ENCODE measurements around the gene HSD17B1.

DNA sequence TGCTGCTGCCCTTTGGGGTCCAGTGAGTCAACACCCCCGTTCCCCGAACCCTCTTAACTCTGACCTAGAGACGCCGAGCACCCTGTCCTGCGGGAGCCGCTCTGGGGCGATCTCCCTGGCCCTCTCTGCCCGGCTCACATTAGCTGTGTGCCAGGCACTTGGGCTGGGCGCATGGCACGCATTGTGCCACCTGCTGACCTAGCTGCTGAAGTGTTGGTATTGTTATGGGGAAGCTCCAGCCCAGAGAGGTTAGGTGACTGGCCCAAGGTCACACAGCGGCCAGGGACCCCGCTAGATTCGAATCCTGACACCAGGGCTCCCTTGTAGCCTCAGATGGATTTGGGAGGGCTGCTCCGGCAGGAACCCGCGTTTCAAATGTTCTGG lies 1.1 kb downstream of the HSD17B1 start:
- TF ChIP-seq, protein P1, sequence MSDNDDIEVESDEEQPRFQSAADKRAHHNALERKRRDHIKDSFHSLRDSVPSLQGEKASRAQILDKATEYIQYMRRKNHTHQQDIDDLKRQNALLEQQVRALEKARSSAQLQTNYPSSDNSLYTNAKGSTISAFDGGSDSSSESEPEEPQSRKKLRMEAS (CRISPR knock-in tag; IDR thresholded peaks at IDR 0.05) = no peak
- no peak for TF ChIP-seq GABPB1 (CRISPR knock-in tag; IDR thresholded peaks at IDR 0.05)
- TF ChIP-seq CTCF (IDR thresholded peaks at IDR 0.05) = no peak
- TF ChIP-seq ZNF263 (CRISPR knock-in tag; IDR thresholded peaks at IDR 0.05; ENCODE audit: low read depth) = no peak
- no peak for TF ChIP-seq ZNF425 (CRISPR knock-in tag; conservative IDR thresholded peaks at IDR 0.05)
- TF ChIP-seq ZNF232 (CRISPR knock-in tag; IDR thresholded peaks at IDR 0.05) = no peak
- no peak for TF ChIP-seq E2F4 (CRISPR knock-in tag; IDR thresholded peaks at IDR 0.05; ENCODE audit: borderline replicate concordance, low read depth)
- TF ChIP-seq JUN (CRISPR knock-in tag; IDR thresholded peaks at IDR 0.05) = no peak
- TF ChIP-seq, protein P2, sequence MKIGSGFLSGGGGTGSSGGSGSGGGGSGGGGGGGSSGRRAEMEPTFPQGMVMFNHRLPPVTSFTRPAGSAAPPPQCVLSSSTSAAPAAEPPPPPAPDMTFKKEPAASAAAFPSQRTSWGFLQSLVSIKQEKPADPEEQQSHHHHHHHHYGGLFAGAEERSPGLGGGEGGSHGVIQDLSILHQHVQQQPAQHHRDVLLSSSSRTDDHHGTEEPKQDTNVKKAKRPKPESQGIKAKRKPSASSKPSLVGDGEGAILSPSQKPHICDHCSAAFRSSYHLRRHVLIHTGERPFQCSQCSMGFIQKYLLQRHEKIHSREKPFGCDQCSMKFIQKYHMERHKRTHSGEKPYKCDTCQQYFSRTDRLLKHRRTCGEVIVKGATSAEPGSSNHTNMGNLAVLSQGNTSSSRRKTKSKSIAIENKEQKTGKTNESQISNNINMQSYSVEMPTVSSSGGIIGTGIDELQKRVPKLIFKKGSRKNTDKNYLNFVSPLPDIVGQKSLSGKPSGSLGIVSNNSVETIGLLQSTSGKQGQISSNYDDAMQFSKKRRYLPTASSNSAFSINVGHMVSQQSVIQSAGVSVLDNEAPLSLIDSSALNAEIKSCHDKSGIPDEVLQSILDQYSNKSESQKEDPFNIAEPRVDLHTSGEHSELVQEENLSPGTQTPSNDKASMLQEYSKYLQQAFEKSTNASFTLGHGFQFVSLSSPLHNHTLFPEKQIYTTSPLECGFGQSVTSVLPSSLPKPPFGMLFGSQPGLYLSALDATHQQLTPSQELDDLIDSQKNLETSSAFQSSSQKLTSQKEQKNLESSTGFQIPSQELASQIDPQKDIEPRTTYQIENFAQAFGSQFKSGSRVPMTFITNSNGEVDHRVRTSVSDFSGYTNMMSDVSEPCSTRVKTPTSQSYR (CRISPR knock-in tag; IDR thresholded peaks at IDR 0.05) = no peak
- TF ChIP-seq, protein P3, sequence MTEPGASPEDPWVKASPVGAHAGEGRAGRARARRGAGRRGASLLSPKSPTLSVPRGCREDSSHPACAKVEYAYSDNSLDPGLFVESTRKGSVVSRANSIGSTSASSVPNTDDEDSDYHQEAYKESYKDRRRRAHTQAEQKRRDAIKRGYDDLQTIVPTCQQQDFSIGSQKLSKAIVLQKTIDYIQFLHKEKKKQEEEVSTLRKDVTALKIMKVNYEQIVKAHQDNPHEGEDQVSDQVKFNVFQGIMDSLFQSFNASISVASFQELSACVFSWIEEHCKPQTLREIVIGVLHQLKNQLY (CRISPR knock-in tag; IDR thresholded peaks at IDR 0.05) = no peak
- TF ChIP-seq SMAD4 (CRISPR knock-in tag; IDR thresholded peaks at IDR 0.05) = no peak
